Liver (tissue), 3 donors: ENCODE data around the gene AP2A2.

ENCODE experiments used
- EGR1 ChIP-seq, 2 donors: IDR thresholded peaks; 2 replicates each; pipeline ENCODE4 v1.6.1; 2016 to 2018; ENCODE audit warnings: antibody characterized with exemption in 2 of 2, low read depth in 2 of 2
- FOXA1 ChIP-seq: IDR thresholded peaks from 2 replicates; pipeline ENCODE4 v1.6.1; 2016; ENCODE audit warnings: antibody characterized with exemption
- GABPA ChIP-seq, 2 donors: IDR thresholded peaks in 1 of 2; conservative IDR thresholded peaks in 1 of 2; 2 replicates each; pipeline ENCODE4 v1.6.1; 2016; ENCODE audit warnings: antibody characterized with exemption in 2 of 2, mild to moderate bottlenecking in 1 of 2, moderate library complexity in 1 of 2
- HNF4A ChIP-seq, 2 donors: conservative IDR thresholded peaks; 2 replicates each; pipeline ENCODE4 v1.6.1; 2016; ENCODE audit warnings: antibody characterized with exemption in 2 of 2, mild to moderate bottlenecking in 2 of 2
- JUND ChIP-seq, 2 donors: IDR thresholded peaks; 2 replicates each; pipeline ENCODE4 v1.6.1; 2016; ENCODE audit warnings: antibody characterized with exemption in 2 of 2
- RAD21 ChIP-seq, 2 donors: IDR thresholded peaks; 2 replicates each; pipeline ENCODE4 v1.6.1; 2016; ENCODE audit warnings: antibody characterized with exemption in 2 of 2, mild to moderate bottlenecking in 2 of 2
- REST ChIP-seq: IDR thresholded peaks from 2 replicates; pipeline ENCODE4 v1.6.1; 2016; ENCODE audit warnings: antibody characterized with exemption, mild to moderate bottlenecking
- SP1 ChIP-seq: IDR thresholded peaks from 2 replicates; pipeline ENCODE4 v1.6.1; 2018; ENCODE audit warnings: antibody characterized with exemption, mild to moderate bottlenecking
- TAF1 ChIP-seq: conservative IDR thresholded peaks from 2 replicates; pipeline ENCODE4 v1.6.1; 2016; ENCODE audit warnings: antibody characterized with exemption, mild to moderate bottlenecking
- YY1 ChIP-seq: IDR thresholded peaks from 2 replicates; pipeline ENCODE4 v1.6.1; 2016; ENCODE audit warnings: antibody characterized with exemption, mild to moderate bottlenecking
- ZBTB33 ChIP-seq: IDR thresholded peaks from 2 replicates; pipeline ENCODE4 v1.6.1; 2016; ENCODE audit warnings: antibody characterized with exemption
- TF ChIP-seq, protein P1 (sequence below): fragments of 150-350 bp; IDR thresholded peaks from 2 replicates; pipeline ENCODE4 v1.5.1; 2017; ENCODE audit warnings: improper control_type of control experiment, low read depth, low read length; ENCODE audit not compliant: missing input control
- TF ChIP-seq, protein P2 (sequence below): IDR thresholded peaks from 2 replicates; pipeline ENCODE4 v1.6.1; 2016; ENCODE audit warnings: antibody characterized with exemption
- donor health status: healthy.
- donor health status: healthy.

- TF ChIP-seq, protein P1, sequence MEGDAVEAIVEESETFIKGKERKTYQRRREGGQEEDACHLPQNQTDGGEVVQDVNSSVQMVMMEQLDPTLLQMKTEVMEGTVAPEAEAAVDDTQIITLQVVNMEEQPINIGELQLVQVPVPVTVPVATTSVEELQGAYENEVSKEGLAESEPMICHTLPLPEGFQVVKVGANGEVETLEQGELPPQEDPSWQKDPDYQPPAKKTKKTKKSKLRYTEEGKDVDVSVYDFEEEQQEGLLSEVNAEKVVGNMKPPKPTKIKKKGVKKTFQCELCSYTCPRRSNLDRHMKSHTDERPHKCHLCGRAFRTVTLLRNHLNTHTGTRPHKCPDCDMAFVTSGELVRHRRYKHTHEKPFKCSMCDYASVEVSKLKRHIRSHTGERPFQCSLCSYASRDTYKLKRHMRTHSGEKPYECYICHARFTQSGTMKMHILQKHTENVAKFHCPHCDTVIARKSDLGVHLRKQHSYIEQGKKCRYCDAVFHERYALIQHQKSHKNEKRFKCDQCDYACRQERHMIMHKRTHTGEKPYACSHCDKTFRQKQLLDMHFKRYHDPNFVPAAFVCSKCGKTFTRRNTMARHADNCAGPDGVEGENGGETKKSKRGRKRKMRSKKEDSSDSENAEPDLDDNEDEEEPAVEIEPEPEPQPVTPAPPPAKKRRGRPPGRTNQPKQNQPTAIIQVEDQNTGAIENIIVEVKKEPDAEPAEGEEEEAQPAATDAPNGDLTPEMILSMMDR = no peak
- no peak for TF ChIP-seq TAF1
- TF ChIP-seq YY1 = no peak
- TF ChIP-seq RAD21 (IDR thresholded peaks at IDR 0.05) = no peak
- TF ChIP-seq REST = no peak
- no peak for TF ChIP-seq GABPA (IDR thresholded peaks at IDR 0.05 in 1 of 2, conservative IDR thresholded peaks at IDR 0.05 in 1 of 2)
- TF ChIP-seq, protein P2, sequence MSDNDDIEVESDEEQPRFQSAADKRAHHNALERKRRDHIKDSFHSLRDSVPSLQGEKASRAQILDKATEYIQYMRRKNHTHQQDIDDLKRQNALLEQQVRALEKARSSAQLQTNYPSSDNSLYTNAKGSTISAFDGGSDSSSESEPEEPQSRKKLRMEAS = no peak
- no peak for TF ChIP-seq EGR1 (IDR thresholded peaks at IDR 0.05; ENCODE audit: low read depth in 2 of 2)
- no peak for TF ChIP-seq HNF4A (conservative IDR thresholded peaks at IDR 0.05)
- TF ChIP-seq SP1 = no peak
- no peak for TF ChIP-seq JUND (IDR thresholded peaks at IDR 0.05)
- no peak for TF ChIP-seq FOXA1
- no peak for TF ChIP-seq ZBTB33
Measured at GRCh38 chr11:912266-912665, 13.4 kb upstream of the AP2A2 start.
